ENCODE data around the gene NMRK2. TPM values are rescaled to one million over a fixed set of nuclear protein-coding genes. Genes with fewer than 3 reads are reported as not detected.

NMRK2 gene
- total RNA-seq, 4 donors from 2014 or later: 46.3 to 168 (median 106) TPM

DNA sequence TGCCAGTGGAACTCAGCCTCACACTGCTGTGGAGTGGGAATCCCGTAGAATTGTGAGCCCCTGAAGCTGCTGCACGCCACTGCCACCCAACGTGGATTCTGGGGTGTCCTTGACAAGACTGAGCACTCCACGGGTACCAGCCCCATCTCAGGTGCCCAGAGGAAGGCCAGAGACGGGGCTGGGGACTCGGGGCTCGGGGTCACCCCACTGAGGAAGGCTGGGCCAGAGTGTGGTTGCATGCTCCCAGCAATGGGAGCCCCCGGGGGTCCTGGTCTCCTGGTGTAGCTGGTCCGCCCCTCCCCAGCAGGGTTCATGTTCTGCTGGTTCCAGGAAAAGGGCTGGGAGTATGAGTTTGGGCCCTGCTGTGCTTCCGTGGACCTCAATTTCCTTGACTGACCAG lies 22.8 kb downstream of the NMRK2 start:
- Histone ChIP-seq H3K36me3 (peaks cover 0 to 39% of the 10 kb centered on the region in 2 donors), H3K27me3 (no peaks in the 10 kb centered on the region), H3K4me1 (peaks cover 30 to 36% of the 10 kb centered on the region in 2 donors), H3K4me3 (no peak overlapping the region), H3K9me3 (no peaks in the 10 kb centered on the region), H3K27ac (peak overlapping the region; percentile 98 to 99 (median 99))
- DNase-seq: no peak
- in situ Hi-C loops (cut with MboI; ENCODE audit: low sequenced_read_pairs in 4 of 4) (no loop called here), intact Hi-C loops (cut with DNase I; ENCODE audit: low total_unique reads) (loop anchor here (2.0 to 10.0 kb wide), 3 partner anchors 13 to 559 kb away; partner anchors contain the start of gene PLIN4)
- no peak for ATAC-seq
- TF ChIP-seq POLR2A (IDR thresholded peaks at IDR 0.05): no peak

GRCh38 chr19:3958836-3959765 lies 26.2 kb downstream of the NMRK2 start:
- intact Hi-C loops (cut with DNase I; ENCODE audit: low total_unique reads): loop anchor here (10.0 kb wide), 1 partner anchor 556 kb away; the partner anchor contains the start of gene PLIN4
- Histone ChIP-seq H3K27ac (peak overlapping the region; percentile 98 to 99 (median 99)), H3K4me3 (no peak overlapping the region), H3K27me3 (no peaks in the 10 kb centered on the region), H3K4me1 (peaks cover 5 to 14% of the 10 kb centered on the region in 2 donors), H3K36me3 (peaks cover 0 to 71% of the 10 kb centered on the region in 2 donors), H3K9me3 (no peaks in the 10 kb centered on the region)
- TF ChIP-seq CTCF (IDR thresholded peaks at IDR 0.05 in 4 of 5, conservative IDR thresholded peaks at IDR 0.05 in 1 of 5): no peak
- no peak for TF ChIP-seq POLR2A (IDR thresholded peaks at IDR 0.05)
- in situ Hi-C loops (cut with MboI; ENCODE audit: low sequenced_read_pairs in 4 of 4): no loop called here
- DNase-seq (no peak), ATAC-seq (no peak)

DNA sequence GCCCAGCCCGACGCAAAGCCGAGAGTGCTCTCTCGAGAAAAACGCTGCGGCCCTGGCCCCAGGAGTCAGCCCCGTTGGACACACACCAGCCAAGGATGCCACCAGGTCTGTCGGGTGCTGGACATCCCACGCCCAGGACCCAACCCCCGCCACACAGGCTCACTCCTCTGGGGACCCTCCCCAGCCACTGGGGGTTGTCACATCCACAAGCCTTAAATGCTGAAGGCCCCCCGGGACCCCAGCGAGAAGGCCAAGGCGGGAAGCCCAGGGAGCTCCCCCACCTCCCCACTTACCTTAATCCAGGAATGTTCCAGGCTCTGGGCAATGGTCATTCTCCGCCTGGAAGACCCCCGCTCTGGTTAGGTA lies 26.9 kb downstream of the NMRK2 start:
- DNase-seq (no peak), ATAC-seq (no peak)
- in situ Hi-C loops (cut with MboI; ENCODE audit: low sequenced_read_pairs in 4 of 4) (no loop called here), intact Hi-C loops (cut with DNase I; ENCODE audit: low total_unique reads) (loop anchor here (10.0 kb wide), 1 partner anchor 555 kb away; the partner anchor contains the start of gene PLIN4)
- Histone ChIP-seq H3K4me1 (peaks cover 4 to 8% of the 10 kb centered on the region in 2 donors), H3K36me3 (peaks cover 0 to 77% of the 10 kb centered on the region in 2 donors), H3K27ac (peak overlapping the region; percentile 60 to 99 (median 82)), H3K4me3 (no peak overlapping the region), H3K27me3 (no peaks in the 10 kb centered on the region), H3K9me3 (no peaks in the 10 kb centered on the region)
- TF ChIP-seq CTCF (IDR thresholded peaks at IDR 0.05 in 4 of 5, conservative IDR thresholded peaks at IDR 0.05 in 1 of 5) (no peak), POLR2A (IDR thresholded peaks at IDR 0.05) (no peak)

- intact Hi-C loops (cut with DNase I; ENCODE audit: low total_unique reads): no loop called here
- ATAC-seq: no peak
- in situ Hi-C loops (cut with MboI; ENCODE audit: low sequenced_read_pairs in 4 of 4): no loop called here
- Histone ChIP-seq H3K4me3 (no peak overlapping the region), H3K4me1 (peaks cover 4 to 6% of the 10 kb centered on the region in 2 donors), H3K27me3 (no peaks in the 10 kb centered on the region), H3K27ac (peak overlapping the region; percentile 60 to 99 (median 82)), H3K9me3 (no peaks in the 10 kb centered on the region), H3K36me3 (peaks cover 0 to 79% of the 10 kb centered on the region in 2 donors)
- no peak for DNase-seq
- TF ChIP-seq POLR2A (IDR thresholded peaks at IDR 0.05) (no peak), CTCF (IDR thresholded peaks at IDR 0.05 in 4 of 5, conservative IDR thresholded peaks at IDR 0.05 in 1 of 5) (no peak)
Measured at GRCh38 chr19:3961007-3961406, 28.1 kb downstream of the NMRK2 start.

Measured in gastrocnemius medialis (tissue), 4 donors.